IPS-NIHi11 (cell line): ENCODE measurements around the gene CRYAA.
A peak's percentile ranks its signal among the peaks of the same experiment; 100 is the strongest.

Experiments used
- DNase-seq: peaks from one replicate; pipeline ENCODE4 v3.0.0; 2012; ENCODE audit warnings: mixed read lengths, low spot score

CRYAA gene

DNA sequence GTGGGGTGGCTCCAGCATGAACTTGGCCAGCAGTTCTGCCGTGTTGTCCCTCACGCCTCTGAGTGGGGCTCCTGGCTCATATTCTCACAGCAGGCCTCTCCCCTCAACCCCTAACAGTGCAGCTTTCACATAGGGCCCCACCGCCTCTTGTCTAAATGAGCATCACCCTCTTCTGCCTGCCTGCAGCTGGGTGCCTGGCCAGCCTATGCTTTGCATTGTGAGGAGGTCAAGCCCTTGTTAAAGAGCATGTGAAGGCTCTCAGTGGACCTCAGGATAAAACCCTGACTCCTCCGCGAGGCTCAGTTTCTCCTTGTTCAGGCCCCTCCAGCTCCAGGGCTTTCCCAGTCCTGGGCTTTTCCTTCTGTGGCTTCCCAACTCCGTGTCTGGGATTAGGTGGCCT, 34.8 kb downstream of the CRYAA start:
- DNase-seq = no peak

GRCh38 chr21:43204638-43205037, 35.8 kb downstream of the CRYAA start:
- DNase-seq = no peak

DNA sequence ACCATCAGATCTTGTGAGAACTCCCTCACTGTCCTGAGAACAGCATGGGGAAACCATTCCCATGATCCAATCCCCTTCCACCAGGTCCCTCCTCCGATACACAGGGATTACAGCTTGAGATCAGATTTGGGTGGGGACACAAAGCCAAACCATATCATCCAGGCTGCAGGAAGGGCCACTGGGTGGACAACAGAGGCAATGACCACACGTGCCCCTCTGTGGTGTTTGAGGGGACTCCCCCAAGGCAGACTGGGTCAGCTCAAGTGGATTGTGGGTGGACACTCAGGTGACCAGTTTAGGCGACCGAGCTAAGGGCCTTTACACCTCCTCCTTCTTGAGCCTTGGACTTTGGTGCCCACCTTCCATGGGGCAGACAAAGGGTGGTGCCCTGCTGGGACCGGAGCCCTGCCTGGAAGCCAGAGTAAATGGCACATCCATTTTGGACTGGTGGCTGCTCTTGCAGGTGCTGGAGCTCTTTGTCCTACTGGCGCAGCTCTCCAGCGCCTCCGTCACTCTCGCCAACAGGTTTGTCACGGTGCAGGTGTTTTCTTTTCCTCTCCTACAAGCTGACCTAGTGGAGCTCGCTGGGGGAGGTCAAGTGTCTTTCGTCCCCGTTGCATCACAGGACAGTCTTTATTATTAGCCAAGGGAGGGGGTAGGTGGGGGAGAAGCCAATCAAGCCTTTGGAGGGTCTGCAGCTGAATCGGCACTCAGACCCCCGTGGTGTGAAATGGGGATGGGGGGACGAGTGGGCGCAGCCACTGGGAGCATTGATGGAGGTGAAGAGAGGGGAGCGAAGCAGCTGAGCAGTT, 37.6 kb downstream of the CRYAA start:
- DNase-seq = no peak

- DNase-seq = no peak
Measured at GRCh38 chr21:43207043-43207315, 38.2 kb downstream of the CRYAA start.

DNA sequence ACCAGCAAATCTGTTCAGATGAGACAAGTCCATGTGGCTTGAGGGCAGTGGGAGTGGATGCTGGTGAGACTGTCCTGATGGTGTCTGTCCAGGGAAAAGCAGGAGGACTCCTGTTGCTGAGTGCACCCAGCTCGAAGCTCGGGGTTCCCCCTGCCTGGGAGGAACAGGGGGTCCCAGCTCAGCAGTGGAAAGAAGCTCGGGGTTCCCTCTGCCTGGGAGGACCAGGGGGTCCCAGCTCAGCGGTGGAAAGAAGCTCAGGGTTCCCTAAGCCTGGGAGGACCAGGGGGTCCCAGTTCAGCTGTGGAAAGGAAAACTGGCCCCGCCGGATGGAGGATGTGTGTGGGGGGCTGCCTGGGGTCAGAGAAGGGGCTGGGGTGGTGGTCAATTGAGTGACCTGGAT, 39.1 kb downstream of the CRYAA start:
- no peak for DNase-seq

- DNase-seq = no peak
Measured at GRCh38 chr21:43208561-43209332, 39.9 kb downstream of the CRYAA start.

DNA sequence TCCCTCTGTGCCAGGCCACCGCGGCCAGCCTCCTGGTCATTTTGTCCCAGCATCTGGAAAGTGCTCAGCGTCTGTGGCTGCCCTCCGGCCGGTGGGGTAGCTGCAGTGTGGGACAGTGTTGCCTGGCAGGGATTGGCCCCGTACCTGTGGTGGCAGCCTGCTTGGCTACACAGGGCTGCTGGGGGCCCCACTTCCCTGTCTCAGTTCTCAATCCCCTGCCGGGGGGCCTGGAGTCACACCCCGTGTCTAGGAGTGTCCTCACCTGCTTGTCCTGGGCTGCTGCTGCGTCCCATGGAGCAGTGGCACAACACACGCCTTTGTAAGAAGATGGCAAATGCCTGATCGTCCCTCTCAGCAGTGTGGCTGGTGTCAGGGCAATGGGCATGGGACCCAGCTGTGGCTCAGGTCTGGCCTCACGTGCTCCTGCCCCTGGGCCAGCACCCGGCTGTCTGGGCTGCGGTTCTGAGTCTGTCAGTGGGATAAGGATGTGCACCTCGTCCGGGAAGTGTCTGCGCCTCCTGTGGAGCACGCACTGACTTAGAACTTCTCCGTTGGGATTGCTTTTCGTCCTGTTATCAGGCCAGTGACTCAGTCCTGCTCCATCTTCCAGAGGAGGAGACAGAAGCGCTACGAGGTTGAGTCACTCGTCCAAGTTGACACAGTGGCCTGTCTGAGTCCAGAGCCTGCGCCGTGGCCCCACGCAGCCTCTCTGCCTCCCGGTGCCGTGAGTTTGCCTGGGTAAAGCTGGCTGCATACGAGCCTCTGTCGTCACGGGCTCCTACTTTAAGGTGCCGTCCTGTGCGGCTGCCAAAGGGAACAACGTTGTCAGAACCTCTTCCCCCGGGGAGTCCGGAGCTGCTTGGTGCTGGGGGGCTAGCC, 41.0 kb downstream of the CRYAA start:
- no peak for DNase-seq

- no peak for DNase-seq
Measured at GRCh38 chr21:43210454-43211071, 41.8 kb downstream of the CRYAA start.

- peak; percentile 80 for DNase-seq
Measured at GRCh38 chr21:43211072-43211759, 42.4 kb downstream of the CRYAA start.

DNA sequence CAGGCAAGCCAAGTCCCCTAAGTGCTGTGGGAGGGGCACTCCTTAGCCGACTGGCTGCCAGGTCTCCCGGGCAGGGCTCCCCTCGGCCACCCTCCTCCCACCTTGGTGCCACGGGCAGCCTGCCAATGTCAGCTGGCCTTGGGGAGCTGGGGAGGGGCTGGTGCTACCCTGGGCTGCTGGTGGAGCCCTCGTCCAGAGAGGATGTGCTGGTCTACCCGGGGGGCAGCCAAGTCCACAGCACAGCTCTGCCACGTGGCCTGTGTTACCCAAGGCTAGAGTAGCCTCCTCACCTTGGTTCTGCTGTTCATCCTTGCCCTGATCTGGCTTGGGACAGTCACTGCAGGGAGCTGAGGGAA, 42.9 kb downstream of the CRYAA start:
- DNase-seq = no peak
